HepG2 (cell line): Measurements from ENCODE around the gene GBGT1. TPM values are rescaled to one million over a fixed set of nuclear protein-coding genes. Genes with fewer than 3 reads are reported as not detected.

Experiments
- ATAC-seq: fragments of 200-7000 bp; cut with Tn5 transposase; 3 replicates; pipeline ENCODE4 v1.9.1; 2020; ENCODE audit warnings: mild to moderate bottlenecking, moderate library complexity
- BruUV-seq: library from RNA; stranded (reverse); fragments of 400-500 nt; replicated peaks from 2 replicates; lab custom pipeline; 2021; lab: Mats Ljungman, UMichigan
- CTCF ChIA-PET: fragments of 300-600 bp; formaldehyde crosslinking; extraction: SDS; loops from one replicate; lab custom pipeline; 2021; ENCODE audit warnings: low total read pairs, inconsistent platforms, low intra/inter-chr PET ratio; lab: Yijun Ruan, JAX
- POLR2A ChIA-PET: fragments of 350-600 bp; sonication (Branson Sonifier 250); formaldehyde crosslinking; loops from one replicate; lab custom pipeline; 2020; ENCODE audit warnings: antibody characterized with exemption, inconsistent platforms; lab: Yijun Ruan, JAX
- DNase-seq: peaks from one replicate; pipeline ENCODE4 v3.0.0-alpha.2; 2015; ENCODE audit warnings: low spot score
- FAIRE-seq: peaks from 3 replicates; lab custom pipeline; 2011; peaks lifted over from hg19 to GRCh38; lab: Jason Lieb, UNC
- H2AFZ ChIP-seq: one replicate; pipeline ENCODE4 v1.6.1; 2011; ENCODE audit warnings: low read length, inconsistent platforms
- H3K27ac ChIP-seq: fragments of 300-600 bp; 3 replicates; pipeline ENCODE4 v1.8.0; 2011; ENCODE audit warnings: mixed run types, mild to moderate bottlenecking, mixed read lengths, low read length, inconsistent platforms; ENCODE audit not compliant: insufficient read depth; ENCODE audit errors: extremely low read length
- H3K27me3 ChIP-seq, 2 experiments: fragments of 200-600 bp in 1 of 2; 2 replicates in 1 of 2; 3 replicates in 1 of 2; pipeline versions ENCODE4 v1.6.0 to v1.8.0; 2011; ENCODE audit warnings: low read length in 2 of 2, mild to moderate bottlenecking in 2 of 2, moderate library complexity in 2 of 2, inconsistent platforms in 1 of 2; ENCODE audit not compliant: insufficient read depth in 2 of 2, control insufficient read depth in 1 of 2
- H3K36me3 ChIP-seq, 2 experiments: fragments of 200-600 bp in 1 of 2; replicated peaks in 1 of 2; 2 replicates in 1 of 2; 3 replicates in 1 of 2; pipeline versions ENCODE4 v1.5.1 to v1.8.0; 2011; ENCODE audit warnings: low read length in 2 of 2, inconsistent platforms in 1 of 2; ENCODE audit not compliant: insufficient read depth in 2 of 2, control insufficient read depth in 1 of 2
- H3K4me1 ChIP-seq: 2 replicates; pipeline ENCODE4 v1.5.1; 2012; ENCODE audit warnings: low read length, inconsistent platforms; ENCODE audit not compliant: insufficient read depth
- H3K4me2 ChIP-seq: 2 replicates; pipeline ENCODE4 v1.6.0; 2011; ENCODE audit warnings: low read depth, low read length, inconsistent platforms
- H3K4me3 ChIP-seq, 3 experiments: fragments of 200-600 bp in 1 of 3; sonication (generic), shearing (Covaris generic) in 1 of 3; replicated peaks in 1 of 3; 2 replicates each; pipeline ENCODE4 v1.5.1; 2011 to 2016; ENCODE audit warnings: low read length in 3 of 3, inconsistent platforms in 2 of 3, low read depth in 2 of 3, mild to moderate bottlenecking in 2 of 3, control low read depth in 1 of 3, mixed read lengths in 1 of 3; ENCODE audit not compliant: insufficient read depth in 1 of 3
- H3K79me2 ChIP-seq: one replicate; pipeline ENCODE4 v1.6.1; 2011; ENCODE audit warnings: low read length, inconsistent platforms; ENCODE audit not compliant: insufficient read depth
- H3K9ac ChIP-seq: 2 replicates; pipeline ENCODE4 v1.6.0; 2011; ENCODE audit warnings: mild to moderate bottlenecking, low read depth, low read length, inconsistent platforms; ENCODE audit not compliant: insufficient read depth
- H3K9me3 ChIP-seq: 2 replicates; pipeline ENCODE4 v1.5.1; 2012; ENCODE audit warnings: mild to moderate bottlenecking, low read length
- H4K20me1 ChIP-seq: 2 replicates; pipeline ENCODE4 v1.6.0; 2011; ENCODE audit warnings: inconsistent platforms, mild to moderate bottlenecking, low read length, moderate library complexity; ENCODE audit not compliant: insufficient read depth
- ATF7-NPFF ChIP-seq: sonication (generic); formaldehyde crosslinking; IDR thresholded peaks from 2 replicates; pipeline ENCODE4 v1.8.1; 2023; ENCODE audit warnings: mild to moderate bottlenecking, low read depth, missing genetic modification reagents, moderate library complexity
- BRCA1 ChIP-seq: sonication (generic); formaldehyde crosslinking; IDR thresholded peaks from 2 replicates; pipeline ENCODE4 v1.4.0; 2020; ENCODE audit warnings: missing genetic modification reagents
- HMGA1 ChIP-seq: sonication (generic); formaldehyde crosslinking; conservative IDR thresholded peaks from 2 replicates; pipeline ENCODE4 v1.4.0; 2020; ENCODE audit warnings: missing genetic modification reagents
- MIER3 ChIP-seq: IDR thresholded peaks from 2 replicates; pipeline ENCODE4 v1.6.1; 2016; ENCODE audit warnings: missing compliant biosample characterization, borderline replicate concordance
- NR2C2 ChIP-seq: sonication (generic); formaldehyde crosslinking; IDR thresholded peaks from 2 replicates; pipeline ENCODE4 v1.4.0; 2020; ENCODE audit warnings: missing genetic modification reagents, mild to moderate bottlenecking, moderate library complexity, borderline replicate concordance
- PLRG1 ChIP-seq: fragments of 450-650 bp; conservative IDR thresholded peaks from 2 replicates; pipeline ENCODE4 v1.6.1; 2016
- RBAK ChIP-seq: sonication (generic); formaldehyde crosslinking; IDR thresholded peaks from 2 replicates; pipeline ENCODE4 v1.5.1; 2020; ENCODE audit warnings: mild to moderate bottlenecking, missing genetic modification reagents
- RFXAP ChIP-seq: sonication (generic); formaldehyde crosslinking; IDR thresholded peaks from 2 replicates; pipeline ENCODE4 v1.4.0; 2020; ENCODE audit warnings: missing genetic modification reagents, borderline replicate concordance
- SAFB2 ChIP-seq: sonication (generic); formaldehyde crosslinking; IDR thresholded peaks from 2 replicates; pipeline ENCODE4 v1.5.1; 2020; ENCODE audit warnings: missing genetic modification reagents, low read depth, mild to moderate bottlenecking, borderline replicate concordance
- ZFAT ChIP-seq: sonication (generic); formaldehyde crosslinking; conservative IDR thresholded peaks from 2 replicates; pipeline ENCODE4 v1.8.1; 2023; ENCODE audit warnings: missing genetic modification reagents, inconsistent platforms
- ZFP82 ChIP-seq: sonication (generic); formaldehyde crosslinking; IDR thresholded peaks from 2 replicates; pipeline ENCODE4 v1.5.1; 2020; ENCODE audit warnings: mild to moderate bottlenecking, missing genetic modification reagents, borderline replicate concordance
- ZNF24 ChIP-seq: fragments of 450-650 bp; IDR thresholded peaks from 2 replicates; pipeline ENCODE4 v1.6.1; 2017; ENCODE audit warnings: antibody characterized with exemption, mild to moderate bottlenecking
- ZNF569 ChIP-seq: sonication (generic); formaldehyde crosslinking; IDR thresholded peaks from 2 replicates; pipeline ENCODE4 v1.5.0; 2020; ENCODE audit warnings: mild to moderate bottlenecking, missing genetic modification reagents, moderate library complexity, borderline replicate concordance
- ZNF781 ChIP-seq: sonication (generic); formaldehyde crosslinking; IDR thresholded peaks from 2 replicates; pipeline ENCODE4 v1.5.1; 2020; ENCODE audit warnings: borderline replicate concordance, mild to moderate bottlenecking, missing genetic modification reagents; ENCODE audit errors: not compliant biosample characterization
- ZSCAN30 ChIP-seq: sonication (generic); formaldehyde crosslinking; IDR thresholded peaks from 2 replicates; pipeline ENCODE4 v1.5.0; 2020; ENCODE audit warnings: mild to moderate bottlenecking, missing genetic modification reagents
- WGBS: methylation state at CpG from one replicate; pipeline ENCODE4 v1.1.6; 2017; ENCODE audit warnings: low lambda C conversion rate; 5-methylcytosine and 5-hydroxymethylcytosine counted together
- in situ Hi-C: cut with HindIII; loops from 2 replicates; pipeline ENCODE4 v1.10.0; 2017; ENCODE audit warnings: low pct_unique_long_range_greater_than_20kb; ENCODE audit not compliant: extremely low pct_ligation_motif_present
- intact Hi-C: fragments of 100-400 bp; cut with micrococcal nuclease; formaldehyde crosslinking; loops from one replicate; pipeline ENCODE4 v1.10.0; 2022; ENCODE audit not compliant: unreplicated experiment
- polyA plus RNA-seq, 8 experiments: library from polyadenylated mRNA; depleted of rRNA in 3 of 8; stranded (reverse) in 7 of 8; unstranded in 1 of 8; fragments of >200 nt; fragmentation: Illumina TruSeq in 4 of 8; extraction: Trizol in 4 of 8; gene quantifications; 2 replicates each; pipeline versions ENCODE4 v1.2.1 to v1.2.3, GENCODE V29; 2011 to 2016; ENCODE audit warnings: low read depth in 4 of 8, missing spikeins in 1 of 8, mixed read lengths in 1 of 8; ENCODE audit not compliant: insufficient read depth in 1 of 8
- total RNA-seq, 5 experiments: library from RNA; depleted of rRNA; stranded (reverse); fragments of >200 nt; fragmentation: Illumina TruSeq; extraction: Trizol; gene quantifications; 2 replicates each; pipeline ENCODE4 v1.2.3, GENCODE V29; 2016; ENCODE audit warnings: low read depth in 1 of 5
- TF ChIP-seq, protein P1 (sequence below): sonication (generic); formaldehyde crosslinking; IDR thresholded peaks from 2 replicates; pipeline ENCODE4 v1.8.0; 2022; ENCODE audit warnings: missing genetic modification reagents, low read depth, mild to moderate bottlenecking, borderline replicate concordance

GBGT1 gene
- total and polyA plus RNA-seq, 2 of the 13 experiments (the other 11 are each of a cell fraction or from before 2014, with no cell fraction given), result not detected

- peaks cover 11% of the 10 kb centered on the region for H3K79me2 ChIP-seq
- peaks cover 31% of the 10 kb centered on the region for H3K4me1 ChIP-seq
- no peak overlapping the region for H2AFZ ChIP-seq
- intact Hi-C loops, result no loop called here
- no peak for FAIRE-seq
- H3K36me3 ChIP-seq, result no peaks in the 10 kb centered on the region; a peak in 1 of 5 replicates
- H3K9ac ChIP-seq, result no peak overlapping the region
- H4K20me1 ChIP-seq, result no peaks in the 10 kb centered on the region
- ChIA-PET CTCF (no interaction called here), POLR2A (interaction anchor here (1.5 kb wide), 1 partner anchor 101 kb away, joined by 3 read pairs; the partner anchor contains the start of gene GTF3C5)
- H3K27ac ChIP-seq, result no peak overlapping the region
- TF ChIP-seq RBAK (CRISPR knock-in tag) (no peak), SAFB2 (no peak)
- DNase-seq, result no peak
- no peaks in the 10 kb centered on the region for H3K27me3 ChIP-seq
- no TSS peak for BruUV-seq
- no peak overlapping the region for H3K4me2 ChIP-seq
- 94% methylated on average over 5 of the region's 5 CpGs for WGBS
- H3K4me3 ChIP-seq, result no peak overlapping the region
- ATAC-seq, result no peak
- in situ Hi-C loops, result no loop called here
- H3K9me3 ChIP-seq, result no peaks in the 10 kb centered on the region
Measured at GRCh38 chr9:133131506-133131905, 32.2 kb downstream of the GBGT1 start.

DNA sequence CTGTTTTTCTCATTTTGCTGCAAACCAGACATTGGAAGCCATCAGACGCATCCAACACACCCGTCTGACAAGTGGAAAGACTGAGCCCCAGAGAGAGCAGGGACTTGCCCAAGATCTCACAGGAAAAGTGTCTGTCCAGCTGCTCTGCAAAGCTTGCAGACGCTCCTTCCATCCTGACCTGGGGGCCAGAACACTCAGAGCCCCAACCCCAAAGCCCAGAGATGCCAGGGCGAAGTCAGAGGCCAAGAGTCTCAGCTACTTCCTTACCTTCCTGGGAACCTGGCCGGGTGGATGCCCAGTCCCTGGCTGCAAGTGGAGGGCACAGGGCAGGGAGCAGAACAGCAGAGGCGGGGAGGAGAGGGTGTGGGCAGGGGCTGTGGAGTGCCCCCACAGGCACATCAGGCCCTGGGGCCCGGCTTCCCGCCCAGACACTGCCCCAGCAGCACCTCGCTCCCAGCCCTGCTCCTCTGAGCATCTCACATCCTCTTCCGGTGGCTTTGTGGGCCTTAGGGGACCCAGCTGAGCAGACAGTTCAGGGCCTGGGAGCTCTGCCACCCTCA, 32.9 kb downstream of the GBGT1 start:
- WGBS, result 92% methylated on average over 5 of the region's 10 CpGs
- Histone ChIP-seq H3K27me3 (no peaks in the 10 kb centered on the region), H2AFZ (no peak overlapping the region), H3K4me1 (peaks cover 30% of the 10 kb centered on the region), H3K9me3 (no peaks in the 10 kb centered on the region), H3K9ac (no peak overlapping the region), H3K4me3 (no peak overlapping the region), H3K27ac (no peak overlapping the region), H3K36me3 (no peaks in the 10 kb centered on the region; a peak in 1 of 5 replicates), H3K4me2 (no peak overlapping the region), H3K79me2 (peaks cover 11% of the 10 kb centered on the region), H4K20me1 (no peaks in the 10 kb centered on the region)
- FAIRE-seq, result no peak
- no TSS peak for BruUV-seq
- intact Hi-C loops (no loop called here), in situ Hi-C loops (no loop called here)
- ChIA-PET POLR2A (interaction anchor here (1.5 kb wide), 1 partner anchor 100 kb away, joined by 3 read pairs; the partner anchor contains the start of gene GTF3C5), CTCF (no interaction called here)
- no peak for ATAC-seq
- no peak for DNase-seq
- TF ChIP-seq ZFP82 (CRISPR knock-in tag), result no peak
- TF ChIP-seq ZSCAN30 (CRISPR knock-in tag), result no peak
- TF ChIP-seq ZFAT (CRISPR knock-in tag), result no peak
- TF ChIP-seq ZNF781 (CRISPR knock-in tag), result no peak
- no peak for TF ChIP-seq NR2C2 (CRISPR knock-in tag)
- no peak for TF ChIP-seq ZNF24
- TF ChIP-seq ZNF569 (CRISPR knock-in tag), result no peak
- no peak for TF ChIP-seq MIER3 (CRISPR knock-in tag)
- TF ChIP-seq PLRG1, result no peak
- no peak for TF ChIP-seq HMGA1 (CRISPR knock-in tag)
- TF ChIP-seq, protein P1, sequence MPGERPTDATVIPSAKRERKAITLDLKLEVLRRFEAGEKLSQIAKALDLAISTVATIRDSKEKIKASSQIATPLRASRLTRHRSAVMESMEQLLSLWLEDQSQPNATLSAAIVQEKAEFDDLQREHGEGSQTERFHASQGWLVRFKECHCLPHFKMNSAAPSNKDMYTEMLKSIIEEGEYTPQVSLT (CRISPR knock-in tag), result no peak
- no peak for TF ChIP-seq BRCA1 (CRISPR knock-in tag)
- TF ChIP-seq RFXAP, result no peak
- TF ChIP-seq ATF7-NPFF (CRISPR knock-in tag), result no peak
